SK-N-SH (cell line): ENCODE data around the gene TMEM63B. TPM values are rescaled to one million over a fixed set of nuclear protein-coding genes. Genes with fewer than 3 reads are reported as not detected.

Experiments used
- CTCF ChIA-PET: fragments of 300-600, 350-600 bp; formaldehyde crosslinking; extraction: SDS; loops from one replicate; lab custom pipeline; 2021; lab: Yijun Ruan, JAX
- POLR2A ChIA-PET: fragments of 350-600 bp; sonication (Branson Sonifier 250); formaldehyde crosslinking; extraction: SDS; loops from one replicate; lab custom pipeline; 2020; ENCODE audit warnings: antibody characterized with exemption, inconsistent platforms; lab: Yijun Ruan, JAX
- DNase-seq: peaks from one replicate; pipeline ENCODE4 v3.0.0; 2012
- H2AFZ ChIP-seq: fragments of 200-600 bp; sonication (generic); 2 replicates; pipeline ENCODE4 v1.8.1; 2016; ENCODE audit warnings: antibody characterized with exemption, mild to moderate bottlenecking, low read depth
- H3F3A ChIP-seq: fragments of 200-600 bp; sonication (generic); replicated peaks from 2 replicates; pipeline ENCODE3; 2016; ENCODE audit warnings: antibody characterized with exemption, mild to moderate bottlenecking; ENCODE audit not compliant: insufficient read depth
- H3K27ac ChIP-seq, 2 experiments: fragments of 200-500 bp in 1 of 2; fragments of 200-600 bp in 1 of 2; sonication (Bioruptor generic) in 1 of 2; sonication (generic), shearing (Covaris generic) in 1 of 2; 2 replicates each; pipeline versions ENCODE4 v1.5.1 to v1.6.1; 2014 to 2016; ENCODE audit warnings: low read depth in 2 of 2, inconsistent platforms in 1 of 2, low read length in 1 of 2, mild to moderate bottlenecking in 1 of 2, mixed read lengths in 1 of 2
- H3K27me3 ChIP-seq: fragments of 200-600 bp; sonication (generic), shearing (Covaris generic); 2 replicates; pipeline ENCODE4 v1.6.1; 2016; ENCODE audit warnings: mixed run types; ENCODE audit not compliant: insufficient read depth
- H3K36me3 ChIP-seq, 2 experiments: fragments of 200-500 bp in 1 of 2; fragments of 200-600 bp in 1 of 2; sonication (Bioruptor generic) in 1 of 2; sonication (generic) in 1 of 2; replicated peaks in 1 of 2; 2 replicates each; pipeline versions ENCODE3 to v1.5.1; 2014 to 2016; ENCODE audit warnings: low read length in 1 of 2, mild to moderate bottlenecking in 1 of 2; ENCODE audit not compliant: insufficient read depth in 2 of 2, control insufficient read depth in 1 of 2
- H3K4me1 ChIP-seq, 2 experiments: fragments of 200-500 bp in 1 of 2; fragments of 200-600 bp in 1 of 2; sonication (Bioruptor generic) in 1 of 2; sonication (generic), shearing (Covaris generic) in 1 of 2; 2 replicates each; pipeline versions ENCODE4 v1.5.1 to v1.6.1; 2014 to 2016; ENCODE audit warnings: low read depth in 1 of 2, low read length in 1 of 2, mixed run types in 1 of 2; ENCODE audit not compliant: insufficient read depth in 2 of 2, control insufficient read depth in 1 of 2
- H3K4me2 ChIP-seq: fragments of 200-600 bp; sonication (generic), shearing (Covaris generic); 2 replicates; pipeline ENCODE4 v1.6.1; 2017; ENCODE audit warnings: mixed run types
- H3K4me3 ChIP-seq, 2 experiments: fragments of 200-500 bp in 1 of 2; fragments of 200-600 bp in 1 of 2; sonication (Bioruptor generic) in 1 of 2; sonication (generic), shearing (Covaris generic) in 1 of 2; 2 replicates each; pipeline versions ENCODE4 v1.5.1 to v1.8.1; 2014 to 2016; ENCODE audit warnings: low read depth in 2 of 2, inconsistent platforms in 1 of 2, low read length in 1 of 2, mild to moderate bottlenecking in 1 of 2, mixed read lengths in 1 of 2, moderate library complexity in 1 of 2
- H3K79me2 ChIP-seq: fragments of 200-600 bp; sonication (generic); 2 replicates; pipeline ENCODE4 v1.8.1; 2017; ENCODE audit warnings: mild to moderate bottlenecking; ENCODE audit not compliant: insufficient read depth
- H3K9ac ChIP-seq: fragments of 200-600 bp; sonication (generic); 2 replicates; pipeline ENCODE4 v1.6.1; 2017; ENCODE audit warnings: mixed run types
- H3K9me2 ChIP-seq: fragments of 200-600 bp; sonication (generic); 2 replicates; pipeline ENCODE4 v1.6.1; 2017; ENCODE audit warnings: mixed run types
- H3K9me3 ChIP-seq: fragments of 200-600 bp; sonication (generic); 2 replicates; pipeline ENCODE4 v1.6.1; 2017; ENCODE audit warnings: mixed run types, mild to moderate bottlenecking, moderate library complexity
- H4K20me1 ChIP-seq: fragments of 200-600 bp; sonication (generic); 2 replicates; pipeline ENCODE4 v1.6.1; 2017; ENCODE audit warnings: mild to moderate bottlenecking, mixed run types; ENCODE audit not compliant: insufficient read depth
- CHD2 ChIP-seq: fragments of 150-350 bp; IDR thresholded peaks from 2 replicates; pipeline ENCODE4 v1.6.1; 2018; ENCODE audit warnings: low read length; ENCODE audit not compliant: partially characterized antibody
- ELF1 ChIP-seq: IDR thresholded peaks from 2 replicates; pipeline ENCODE4 v1.4.0; 2012
- EP300 ChIP-seq, 2 experiments: IDR thresholded peaks; 2 replicates each; pipeline versions ENCODE4 v1.4.0 to v1.6.1; 2012; ENCODE audit warnings: borderline replicate concordance in 1 of 2, low read depth in 1 of 2, low read length in 1 of 2
- EZH2phosphoT487 ChIP-seq: fragments of 200-600 bp; sonication (generic); IDR thresholded peaks from 2 replicates; pipeline ENCODE4 v1.6.1; 2017; ENCODE audit warnings: low read depth, mixed run types, mild to moderate bottlenecking, antibody characterized with exemption, moderate library complexity, borderline replicate concordance
- FOSL2 ChIP-seq: IDR thresholded peaks from 2 replicates; pipeline ENCODE4 v1.4.0; 2012; ENCODE audit warnings: low read depth, mild to moderate bottlenecking, moderate library complexity, borderline replicate concordance
- GATA2 ChIP-seq: sonication (generic); formaldehyde crosslinking; IDR thresholded peaks from 2 replicates; pipeline ENCODE4 v1.5.0; 2020; ENCODE audit warnings: mild to moderate bottlenecking, missing genetic modification reagents
- JUND ChIP-seq: IDR thresholded peaks from 2 replicates; pipeline ENCODE4 v1.4.0; 2012
- NRF1 ChIP-seq: IDR thresholded peaks from 2 replicates; pipeline ENCODE4 v1.6.1; 2012; ENCODE audit warnings: low read depth, mild to moderate bottlenecking, low read length
- RAD21 ChIP-seq: IDR thresholded peaks from 2 replicates; pipeline ENCODE4 v1.6.1; 2012; ENCODE audit warnings: mild to moderate bottlenecking, low read length
- RCOR1 ChIP-seq: fragments of 150-350 bp; IDR thresholded peaks from 2 replicates; pipeline ENCODE4 v1.6.1; 2017; ENCODE audit warnings: antibody characterized with exemption, low read length
- SIN3A ChIP-seq: IDR thresholded peaks from 2 replicates; pipeline ENCODE4 v1.6.1; 2012; ENCODE audit warnings: low read depth, mild to moderate bottlenecking, low read length, moderate library complexity, borderline replicate concordance
- SMC3 ChIP-seq: IDR thresholded peaks from 2 replicates; pipeline ENCODE4 v1.6.1; 2012; ENCODE audit warnings: low read depth, low read length, improper control_type of control experiment
- YY1 ChIP-seq: IDR thresholded peaks from 2 replicates; pipeline ENCODE4 v1.4.0; 2012; ENCODE audit warnings: low read depth, mild to moderate bottlenecking
- WGBS: methylation state at CpG from one replicate; pipeline ENCODE4 v1.1.6; 2017; ENCODE audit warnings: low lambda C conversion rate; 5-methylcytosine and 5-hydroxymethylcytosine counted together
- polyA plus RNA-seq, 3 experiments: library from polyadenylated mRNA; depleted of rRNA; stranded (reverse); fragments of >200 nt; gene quantifications; 2 replicates each; pipeline ENCODE4 v1.2.3, GENCODE V29; 2012
- TF ChIP-seq, protein P1 (sequence below): fragments of 150-350 bp; IDR thresholded peaks from 2 replicates; pipeline ENCODE4 v1.6.1; 2017; ENCODE audit warnings: antibody characterized with exemption, low read length, low read depth, borderline replicate concordance
- TF ChIP-seq, protein P2 (sequence below): IDR thresholded peaks from 2 replicates; pipeline ENCODE4 v1.4.0; 2012; ENCODE audit warnings: low read depth, borderline replicate concordance

TMEM63B gene
- polyA plus RNA-seq, 1 of the 3 experiments (the other 2 are of a cell fraction): 52.7 TPM

DNA sequence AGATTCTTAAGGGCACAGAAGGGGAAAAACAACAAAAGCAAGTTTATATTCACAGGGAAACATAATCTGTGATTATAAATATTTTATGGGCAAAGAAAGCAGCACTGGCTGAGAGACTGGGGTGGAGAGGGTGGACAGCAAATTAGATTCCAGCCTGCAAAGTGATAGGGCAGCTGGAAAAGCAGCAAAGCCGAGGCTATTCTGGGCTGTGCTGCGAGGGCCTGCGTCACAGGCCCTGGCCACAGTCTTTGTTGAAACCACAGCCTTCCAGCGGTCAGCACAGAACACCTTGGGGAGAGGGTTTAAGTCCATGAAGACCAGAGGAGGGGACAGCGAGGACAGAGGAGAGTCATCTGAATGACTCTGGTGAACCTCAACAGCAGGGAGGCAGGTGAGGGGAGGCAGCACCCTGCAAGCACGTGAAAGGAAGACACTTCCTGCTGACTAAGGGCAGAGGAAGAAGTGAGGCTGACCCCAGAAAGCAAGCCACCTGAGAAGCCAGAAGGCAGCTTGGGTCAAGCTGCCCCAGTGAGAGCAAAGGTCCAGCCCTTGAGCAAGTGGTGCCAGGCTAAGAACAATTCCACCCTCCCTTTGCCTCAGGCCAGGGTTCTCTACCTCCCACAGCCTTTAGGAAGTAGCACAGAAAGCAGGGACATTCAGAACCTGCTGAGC, 17.2 kb upstream of the TMEM63B start:
- Histone ChIP-seq H3K4me1 (peaks cover 0 to 3% of the 10 kb centered on the region in 2 experiments; a peak in 2 of 4 replicates), H3K9me3 (no peaks in the 10 kb centered on the region), H3K27me3 (no peaks in the 10 kb centered on the region), H3K4me2 (no peak overlapping the region), H4K20me1 (no peaks in the 10 kb centered on the region; the same call in 1 of the 2 replicates), H3K9me2 (no peaks in the 10 kb centered on the region), H3K4me3 (no peak overlapping the region), H2AFZ (no peak overlapping the region), H3K27ac (no peak overlapping the region; a peak in 1 of 4 replicates), H3K36me3 (peaks cover 21 to 60% of the 10 kb centered on the region in 2 experiments), H3F3A (no peaks in the 10 kb centered on the region), H3K9ac (no peak overlapping the region), H3K79me2 (peaks cover 37% of the 10 kb centered on the region; the same call in 1 of the 2 replicates)
- ChIA-PET POLR2A (no interaction called here), CTCF (interaction anchor here (2.6 to 12.1 kb wide), 2 partner anchors 10 to 41 kb away, joined by 6 to 103 read pairs; no protein-coding TSS in a partner anchor)
- no peak for DNase-seq
- 97% methylated on average over 5 of the region's 6 CpGs for WGBS
- TF ChIP-seq ELF1 (no peak), YY1 (no peak), RAD21 (no peak), RCOR1 (no peak), EP300 (IDR thresholded peaks at IDR 0.05; ENCODE audit: borderline replicate concordance in 1 of 2, low read depth in 1 of 2, low read length in 1 of 2) (no peak), GATA2 (CRISPR knock-in tag) (no peak), NRF1 (no peak)

DNA sequence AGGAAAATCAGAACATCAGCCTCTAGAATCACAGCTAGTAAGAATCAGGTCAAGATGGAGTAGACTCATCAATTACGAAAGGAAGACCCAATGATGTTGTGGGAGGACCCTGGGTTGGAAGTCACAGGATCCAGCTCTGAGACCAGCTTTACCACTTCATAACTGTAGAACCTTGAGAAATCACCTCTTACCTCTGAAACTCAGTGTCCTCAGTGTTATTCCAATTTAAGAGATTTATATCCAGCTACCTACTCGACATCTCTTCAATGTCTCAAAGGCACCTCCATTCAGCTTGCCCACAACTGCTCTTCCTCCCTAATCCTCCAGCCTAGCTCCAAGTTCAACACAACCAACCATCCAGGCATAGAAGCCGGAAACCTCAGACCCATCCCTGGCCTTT, 16.4 kb upstream of the TMEM63B start:
- DNase-seq: no peak
- WGBS: 97% methylated on average over 3 of the region's 3 CpGs
- Histone ChIP-seq H3F3A (no peaks in the 10 kb centered on the region), H3K79me2 (peaks cover 43% of the 10 kb centered on the region; the same call in 1 of the 2 replicates), H3K9ac (no peak overlapping the region), H3K27me3 (no peaks in the 10 kb centered on the region), H4K20me1 (no peaks in the 10 kb centered on the region), H3K27ac (no peak overlapping the region), H3K36me3 (peaks cover 21 to 57% of the 10 kb centered on the region in 2 experiments), H3K9me3 (no peaks in the 10 kb centered on the region), H3K9me2 (no peaks in the 10 kb centered on the region), H3K4me1 (peaks cover 8% of the 10 kb centered on the region in 2 experiments; a peak in 2 of 4 replicates), H3K4me3 (no peak overlapping the region), H2AFZ (no peak overlapping the region), H3K4me2 (no peak overlapping the region)
- ChIA-PET POLR2A (interaction anchor here (1.6 kb wide), 1 partner anchor 136 kb away, joined by 5 read pairs; the partner anchor contains the start of gene HSP90AB1), CTCF (interaction anchor here (1.0 to 12.1 kb wide), 4 partner anchors 10 to 144 kb away, joined by 3 to 103 read pairs (median 4); no protein-coding TSS in a partner anchor)
- TF ChIP-seq GATA2 (CRISPR knock-in tag) (no peak), CHD2 (no peak), SMC3 (no peak), EZH2phosphoT487 (no peak), EP300 (IDR thresholded peaks at IDR 0.05; ENCODE audit: borderline replicate concordance in 1 of 2, low read depth in 1 of 2, low read length in 1 of 2) (no peak), ELF1 (no peak), RAD21 (no peak), SIN3A (no peak), JUND (no peak), FOSL2 (no peak), RCOR1 (no peak)
- TF ChIP-seq, protein P1, sequence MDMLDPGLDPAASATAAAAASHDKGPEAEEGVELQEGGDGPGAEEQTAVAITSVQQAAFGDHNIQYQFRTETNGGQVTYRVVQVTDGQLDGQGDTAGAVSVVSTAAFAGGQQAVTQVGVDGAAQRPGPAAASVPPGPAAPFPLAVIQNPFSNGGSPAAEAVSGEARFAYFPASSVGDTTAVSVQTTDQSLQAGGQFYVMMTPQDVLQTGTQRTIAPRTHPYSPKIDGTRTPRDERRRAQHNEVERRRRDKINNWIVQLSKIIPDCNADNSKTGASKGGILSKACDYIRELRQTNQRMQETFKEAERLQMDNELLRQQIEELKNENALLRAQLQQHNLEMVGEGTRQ: no peak
- TF ChIP-seq, protein P2, sequence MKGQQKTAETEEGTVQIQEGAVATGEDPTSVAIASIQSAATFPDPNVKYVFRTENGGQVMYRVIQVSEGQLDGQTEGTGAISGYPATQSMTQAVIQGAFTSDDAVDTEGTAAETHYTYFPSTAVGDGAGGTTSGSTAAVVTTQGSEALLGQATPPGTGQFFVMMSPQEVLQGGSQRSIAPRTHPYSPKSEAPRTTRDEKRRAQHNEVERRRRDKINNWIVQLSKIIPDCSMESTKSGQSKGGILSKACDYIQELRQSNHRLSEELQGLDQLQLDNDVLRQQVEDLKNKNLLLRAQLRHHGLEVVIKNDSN: no peak
